ENCODE results near the gene NCKAP5.
"Not testable (repeated sequence)": the region's sequence is repeated elsewhere in the genome, so short reads cannot be mapped to it uniquely, and the experiment has no call there.

The NCKAP5 gene

DNA sequence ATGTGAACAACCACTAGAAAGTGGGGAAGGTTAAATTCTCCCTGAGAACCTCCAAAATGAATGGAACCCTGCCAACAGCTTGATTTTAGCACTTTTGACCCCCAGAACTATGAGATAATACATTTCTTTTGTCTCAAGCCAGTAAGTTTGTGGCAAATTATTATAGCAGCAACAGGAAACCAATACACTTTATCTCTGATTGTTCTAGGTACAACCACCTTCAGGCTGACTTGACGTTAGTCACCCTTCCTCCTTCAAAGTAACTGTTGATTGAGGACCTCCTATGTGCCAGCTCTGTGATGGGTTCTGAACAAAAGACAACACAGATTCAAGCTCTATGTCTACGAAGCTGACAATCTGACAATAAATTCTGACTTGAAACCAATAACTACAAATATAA is 318.9 kb downstream of the NCKAP5 start:
- DNase-seq = no peak

DNA sequence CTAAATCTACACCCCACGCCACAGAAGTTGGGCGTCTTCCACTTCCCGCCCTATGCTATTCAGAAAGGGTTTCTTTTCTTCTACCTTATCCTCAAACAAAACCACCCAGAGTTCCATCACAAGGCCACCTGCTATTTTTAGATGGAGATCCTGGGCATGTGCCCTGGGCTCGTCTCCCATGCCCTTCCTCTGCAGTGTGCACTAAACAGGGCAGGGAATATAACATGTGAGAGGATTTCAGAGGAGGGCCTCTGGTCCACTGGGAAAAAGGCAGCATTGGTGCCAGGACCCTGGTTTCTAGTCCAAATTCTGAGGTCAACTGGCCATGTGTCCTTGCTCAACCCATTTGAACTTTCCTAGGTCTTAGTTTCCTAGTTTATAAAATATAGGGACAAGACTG is 320.0 kb downstream of the NCKAP5 start:
- DNase-seq = no peak

DNA sequence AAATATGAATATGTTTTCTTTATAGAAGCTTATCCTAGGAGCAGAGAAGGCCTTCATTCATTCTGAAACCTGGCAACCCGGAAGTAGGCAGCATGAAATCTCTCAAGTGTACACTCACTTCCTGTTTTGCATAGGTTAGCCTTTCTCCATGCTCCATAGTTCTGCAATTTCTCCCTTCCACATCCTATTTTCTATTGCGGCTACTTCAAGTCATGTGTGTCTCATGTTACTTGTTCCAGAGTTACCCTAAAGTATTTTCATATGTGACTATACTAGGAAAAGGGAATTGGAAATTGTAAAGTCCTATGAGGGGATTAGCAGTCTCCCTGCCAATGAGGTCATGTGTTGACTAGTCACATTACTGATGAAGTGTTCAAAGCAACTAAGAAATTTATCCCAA is 320.6 kb downstream of the NCKAP5 start:
- DNase-seq = no peak

DNA sequence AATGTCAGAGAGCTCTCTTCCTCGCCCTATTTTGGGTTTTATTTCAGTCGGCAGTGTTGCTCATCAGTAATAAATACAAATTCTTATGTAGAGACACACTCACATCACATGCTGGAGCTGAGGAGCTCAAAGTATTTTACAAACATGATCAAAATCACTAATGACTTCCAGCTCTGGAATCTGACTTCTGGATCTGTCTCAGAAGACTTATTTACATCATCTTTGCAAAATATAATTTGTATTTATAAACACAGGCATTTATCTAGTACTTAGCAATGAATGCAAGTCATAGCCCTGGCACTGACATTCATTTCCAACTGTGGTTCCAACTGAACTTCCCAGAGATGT is 327.1 kb downstream of the NCKAP5 start:
- DNase-seq = no peak

DNA sequence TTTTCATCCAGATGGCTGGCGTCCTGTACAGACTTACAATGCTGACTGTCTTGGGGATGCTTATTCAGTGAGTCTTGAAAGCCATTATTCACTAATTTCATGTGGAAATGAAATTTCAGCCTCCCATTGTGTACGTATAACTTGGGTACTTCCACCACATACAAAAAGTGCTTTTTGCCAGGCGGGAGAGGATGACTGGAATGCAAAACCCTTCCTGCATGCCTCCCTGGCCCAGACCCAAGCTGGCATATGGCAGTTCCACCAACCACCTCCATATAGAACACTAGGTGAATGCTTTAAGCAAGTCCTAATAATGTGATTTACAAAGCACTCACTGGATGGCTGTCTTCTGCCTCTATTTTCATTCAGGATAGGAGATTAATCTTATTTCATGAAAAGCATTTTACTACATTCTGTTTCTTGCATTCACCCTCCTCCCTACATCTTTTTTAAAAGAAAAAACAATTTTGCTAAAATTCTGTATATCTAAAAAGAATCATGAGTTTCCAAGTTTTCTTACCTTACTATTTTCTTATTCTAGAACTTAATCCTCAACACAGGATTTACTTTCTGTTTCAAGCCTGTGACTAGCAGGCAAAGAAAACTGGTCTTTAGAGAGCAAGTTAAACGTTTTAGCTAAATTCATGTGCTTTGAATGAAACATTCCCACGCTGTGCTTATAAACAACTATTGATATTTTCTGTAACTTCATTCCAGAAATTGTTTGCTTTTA is 327.6 kb downstream of the NCKAP5 start:
- DNase-seq = no peak

DNA sequence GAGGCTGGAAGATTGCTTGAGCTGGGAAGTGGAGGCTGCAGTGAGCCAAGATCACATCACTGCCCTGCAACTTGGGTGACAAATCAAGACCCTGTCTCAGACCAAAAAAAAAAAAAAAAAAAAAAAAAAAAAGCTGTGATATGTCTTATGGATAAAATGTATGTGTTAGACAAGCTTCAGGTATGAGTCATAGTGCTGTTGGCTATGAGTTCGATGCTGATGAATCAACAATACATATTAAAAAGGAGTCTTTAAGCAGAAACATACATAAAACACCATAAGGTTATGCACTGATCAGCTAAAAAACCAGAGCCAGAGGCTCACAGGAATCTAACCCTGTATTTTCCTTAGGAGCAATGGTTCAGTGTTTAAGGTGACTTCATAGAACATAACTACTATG is 332.3 kb downstream of the NCKAP5 start:
- DNase-seq = no peak

DNA sequence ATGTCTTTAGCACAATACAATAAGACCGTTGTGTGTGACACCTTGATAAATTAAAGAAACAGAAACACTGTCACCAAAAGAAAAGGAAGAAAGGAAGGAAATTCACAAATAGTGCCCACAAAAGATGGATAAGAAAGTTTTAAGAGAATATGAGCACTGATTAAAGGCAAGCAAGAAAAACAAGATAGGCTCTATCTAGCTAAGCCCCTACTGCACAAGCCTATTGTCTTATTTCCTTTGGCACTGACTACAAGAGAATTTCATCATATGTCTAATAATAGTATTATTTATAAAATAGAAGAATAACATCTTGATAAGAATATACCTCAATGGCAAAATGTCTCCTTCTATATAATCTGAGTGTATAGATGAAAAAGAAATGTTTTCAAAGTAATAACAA is 335.7 kb downstream of the NCKAP5 start:
- DNase-seq = no peak

DNA sequence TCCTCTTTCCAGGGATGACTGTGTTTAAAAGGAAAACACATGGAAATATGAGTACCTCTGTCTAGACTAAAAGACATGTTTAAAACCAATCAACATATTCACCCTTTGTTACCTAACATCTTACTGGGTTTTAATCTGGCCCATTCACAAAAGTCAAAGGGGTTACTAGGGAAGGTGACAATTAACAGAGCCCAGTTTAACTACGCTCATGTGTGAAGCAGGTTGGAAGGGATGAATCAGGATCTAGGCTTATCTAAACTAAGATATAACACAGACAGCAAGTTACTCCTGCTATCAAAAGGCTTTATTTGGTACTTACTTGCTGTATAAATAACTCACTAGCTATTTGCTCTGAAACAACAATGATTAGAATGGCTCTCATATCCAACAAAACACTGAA is 337.0 kb downstream of the NCKAP5 start:
- DNase-seq = no peak

DNA sequence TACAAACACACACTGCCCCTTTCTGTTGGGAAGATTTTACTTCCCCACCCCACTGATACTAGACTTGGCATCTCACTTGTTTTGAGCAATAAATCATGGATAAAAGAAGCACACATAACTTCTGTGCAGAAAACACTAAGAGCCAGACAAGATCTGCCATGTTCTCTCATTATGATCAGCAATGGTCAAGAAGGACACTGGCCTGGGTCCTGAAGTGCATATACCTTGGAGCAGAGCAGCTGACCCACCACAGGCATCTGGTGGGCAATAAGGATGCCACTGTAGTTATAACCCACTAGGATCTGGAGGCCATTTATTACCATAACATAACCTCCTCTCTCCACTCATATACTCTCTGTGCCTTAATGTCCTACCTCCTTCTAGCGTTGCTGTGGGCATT is 338.3 kb downstream of the NCKAP5 start:
- DNase-seq = no peak

DNA sequence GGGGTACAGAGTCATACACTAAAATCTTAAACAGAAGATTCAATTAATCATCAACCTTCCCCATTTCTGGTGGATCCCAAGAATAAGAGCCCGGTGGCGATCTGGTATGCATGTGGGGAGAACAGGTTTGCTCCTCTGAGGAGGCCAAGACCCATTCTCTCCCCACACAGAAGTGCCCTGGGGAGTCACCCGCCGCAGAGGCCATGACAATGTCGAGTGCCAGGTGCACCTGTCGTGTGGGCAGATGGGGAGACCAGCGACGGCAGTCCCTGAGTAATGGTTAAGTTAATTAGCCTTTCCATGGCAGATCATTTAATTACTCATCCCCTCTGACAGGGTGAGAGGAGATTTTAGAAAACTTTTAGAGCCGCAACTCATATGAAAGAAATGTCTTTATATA is 345.0 kb downstream of the NCKAP5 start:
- no peak for DNase-seq

DNA sequence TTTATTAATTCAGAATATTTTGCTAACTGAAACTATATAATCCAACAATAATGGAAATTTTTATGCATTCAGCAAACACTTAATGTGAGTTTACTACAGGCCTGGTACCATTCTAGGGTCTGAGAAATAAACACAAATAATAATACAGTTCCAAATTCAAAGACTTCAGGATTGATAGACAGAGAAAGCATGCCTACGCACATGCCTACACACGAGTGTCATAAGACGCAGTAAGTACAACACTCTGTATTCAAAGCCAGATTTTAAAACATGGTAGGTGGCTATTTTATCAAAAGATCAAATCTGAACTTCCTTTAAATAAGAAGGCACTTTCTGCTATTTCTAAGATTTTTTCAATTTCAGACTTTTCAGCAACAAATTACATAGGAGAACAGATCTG is 346.9 kb downstream of the NCKAP5 start:
- no peak for DNase-seq

DNA sequence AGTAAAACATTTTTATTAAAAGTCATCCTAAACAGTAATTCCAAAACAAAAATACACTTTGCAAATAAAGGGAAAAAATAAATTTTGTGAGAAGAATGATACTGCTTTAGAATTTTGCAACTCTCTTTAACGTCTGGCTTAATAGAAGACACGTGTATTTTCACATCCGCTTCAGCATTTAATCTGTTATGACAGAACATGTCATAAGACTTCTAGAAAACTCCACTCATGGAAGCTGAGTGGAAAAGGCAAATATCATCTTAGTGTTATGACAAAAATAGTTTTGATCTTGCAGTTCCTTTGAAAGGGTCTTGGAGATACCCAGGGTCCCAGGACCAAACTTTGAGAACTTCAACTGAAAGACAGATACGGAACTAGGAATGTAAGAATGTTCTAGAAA is 350.1 kb downstream of the NCKAP5 start:
- no peak for DNase-seq

DNA sequence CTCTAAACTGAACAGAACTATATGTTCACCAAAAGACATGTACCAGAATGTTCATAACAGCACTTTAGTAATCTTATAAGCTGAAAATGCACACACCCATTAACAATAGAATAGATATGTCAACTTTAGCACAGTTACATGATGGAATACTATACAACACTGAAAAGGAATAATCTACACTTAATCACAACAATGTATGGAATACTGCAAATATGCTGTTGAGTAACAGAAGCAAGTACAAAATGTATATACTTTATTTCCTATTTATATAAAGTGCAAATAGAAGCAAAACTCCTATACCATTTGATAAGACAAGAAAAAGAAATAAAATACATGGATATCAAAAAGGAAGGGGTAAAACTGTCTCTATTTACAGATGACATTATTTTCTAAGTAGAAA is 352.8 kb downstream of the NCKAP5 start:
- no peak for DNase-seq

DNA sequence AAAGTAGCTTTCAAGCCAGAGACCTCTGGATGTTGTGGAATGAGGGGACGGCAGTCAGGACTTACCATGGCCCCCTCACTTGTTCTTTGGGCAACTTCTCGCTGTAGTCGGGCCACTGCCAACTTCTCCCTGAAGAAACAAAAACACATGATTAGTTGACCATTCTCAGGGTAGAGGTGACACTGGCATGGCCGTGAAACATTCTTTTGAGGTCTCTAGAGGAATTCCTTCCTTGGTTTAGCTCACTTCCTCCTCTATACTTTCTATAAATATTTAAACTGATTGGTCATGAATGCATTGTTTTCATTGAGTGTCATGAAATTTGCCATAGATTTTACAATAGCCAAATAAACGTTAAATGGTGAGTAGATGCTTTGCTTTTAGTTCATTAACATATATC is 354.6 kb downstream of the NCKAP5 start:
- DNase-seq = no peak

DNA sequence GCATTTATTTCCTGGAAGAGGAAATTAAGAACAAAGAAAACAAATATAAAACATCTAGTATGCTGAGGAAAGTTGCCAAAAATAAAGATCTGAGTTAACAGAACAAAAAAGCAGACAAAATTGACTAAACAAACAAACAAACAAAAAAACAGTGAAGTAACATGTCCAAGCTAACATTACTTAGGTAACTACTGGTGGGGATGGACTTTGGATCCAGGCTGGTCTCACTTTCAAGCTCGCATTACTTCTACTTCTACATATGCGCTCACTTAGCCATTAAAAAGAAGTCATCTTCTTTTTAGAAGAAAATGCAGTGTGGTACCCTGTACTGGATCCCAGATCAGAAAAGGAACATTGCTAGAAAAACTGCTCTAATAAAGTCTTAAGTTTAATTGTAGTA is 358.9 kb downstream of the NCKAP5 start:
- DNase-seq = no peak

DNA sequence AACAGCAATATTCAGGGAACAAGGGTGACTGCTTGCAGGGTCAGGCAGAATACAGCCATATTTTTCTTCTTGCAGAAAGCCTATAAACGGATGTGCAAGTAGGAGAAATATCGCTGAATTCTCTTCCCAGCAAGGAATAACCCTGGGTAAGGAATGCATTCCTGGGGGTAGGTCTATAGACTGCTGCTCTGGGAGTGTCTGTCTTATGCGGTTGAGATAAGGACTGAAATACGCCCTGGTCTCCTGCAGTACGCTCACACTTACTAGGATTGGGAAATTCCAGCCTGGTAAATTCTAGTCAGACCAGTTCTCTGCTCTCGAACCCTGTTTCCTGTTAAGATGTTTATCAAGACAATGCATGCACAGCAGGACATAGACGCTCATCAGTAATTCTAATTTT is 361.6 kb downstream of the NCKAP5 start:
- DNase-seq = not testable (repeated sequence)

DNA sequence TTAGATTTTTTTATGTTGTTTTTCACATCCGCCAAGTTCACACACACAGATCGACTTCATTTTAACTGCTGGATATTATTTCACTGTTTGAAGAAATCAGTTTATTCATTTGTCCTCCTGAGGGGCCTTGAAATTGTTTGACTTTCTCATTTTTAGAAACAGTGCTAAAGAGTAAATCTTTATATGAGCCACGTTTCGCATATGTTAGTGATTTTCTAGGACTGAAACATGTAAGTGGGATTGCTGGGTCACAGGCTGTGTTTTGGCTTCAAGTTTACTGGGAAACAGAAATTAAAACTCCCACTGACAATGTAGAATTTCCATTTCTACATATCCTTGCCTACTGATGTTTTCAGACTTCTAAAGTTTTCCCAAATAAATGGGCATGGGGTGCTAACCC is 363.8 kb downstream of the NCKAP5 start:
- DNase-seq = no peak

DNA sequence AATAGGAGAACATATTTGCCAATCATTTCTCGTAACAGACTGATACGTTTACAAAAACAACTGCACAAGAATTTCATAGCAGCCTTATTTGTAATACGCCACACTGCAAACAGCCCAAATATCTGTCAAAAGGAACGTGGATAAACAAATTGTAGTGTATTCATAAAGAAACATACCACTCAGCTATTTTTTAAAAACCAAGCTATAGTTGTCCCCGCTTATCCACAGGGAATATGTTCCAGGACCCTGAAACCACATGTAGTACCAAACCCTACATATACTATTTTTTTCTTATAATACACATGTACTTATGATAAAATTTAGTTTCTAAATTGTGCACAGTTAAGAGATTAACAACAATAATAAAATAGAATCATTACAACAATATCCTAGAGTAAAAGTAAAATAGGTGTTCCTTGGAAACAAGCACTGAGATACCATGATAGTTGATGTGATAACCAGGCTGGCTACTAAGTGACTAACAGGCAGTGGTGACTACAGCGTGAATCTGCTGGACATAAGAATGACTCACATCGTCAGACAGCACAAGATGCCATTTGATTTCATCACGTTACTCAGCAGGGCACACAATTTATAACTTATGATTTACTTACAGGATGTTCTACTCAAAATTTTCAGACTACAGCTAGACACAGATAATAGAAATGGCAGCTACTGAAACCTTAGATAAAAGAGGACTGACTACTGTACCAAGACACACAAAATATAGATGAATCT is 367.4 kb downstream of the NCKAP5 start:
- no peak for DNase-seq

DNA sequence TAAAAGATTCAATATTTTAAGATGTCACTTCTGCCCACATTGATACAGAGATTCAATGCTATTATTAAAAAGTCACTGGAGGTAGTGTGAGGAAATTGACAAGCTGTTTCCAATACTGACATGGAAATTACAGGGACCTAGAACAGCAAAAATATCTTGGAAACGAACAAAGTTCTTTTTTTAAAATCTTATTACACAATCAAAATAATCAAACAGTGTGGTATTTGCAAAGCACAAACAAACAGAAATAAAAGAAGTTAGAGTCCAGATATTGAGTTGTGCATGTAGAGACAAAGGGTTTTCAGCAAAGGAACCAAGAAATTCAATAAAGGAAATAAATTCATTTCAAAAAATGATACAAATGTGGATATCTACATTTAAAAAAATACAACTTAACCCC is 369.6 kb downstream of the NCKAP5 start:
- DNase-seq = no peak

DNA sequence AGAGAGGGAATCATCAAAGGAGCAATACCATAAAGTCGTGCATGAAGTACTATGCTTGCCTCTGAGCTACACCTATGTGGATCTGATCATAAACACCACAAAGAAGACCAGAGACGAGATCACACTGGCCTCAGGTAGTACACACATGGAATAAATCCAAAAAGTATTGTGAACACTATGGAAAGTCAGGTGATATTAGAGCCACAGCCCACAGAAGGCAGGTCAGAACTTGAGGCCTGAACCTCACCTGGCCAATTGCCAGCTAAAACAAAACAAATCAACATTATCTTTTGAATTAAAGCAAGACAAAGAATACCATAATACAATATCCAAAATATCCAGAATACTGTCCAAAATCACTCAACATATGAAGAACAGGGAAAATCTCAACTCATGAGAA is 371.1 kb downstream of the NCKAP5 start:
- DNase-seq = peak; percentile 8

DNA sequence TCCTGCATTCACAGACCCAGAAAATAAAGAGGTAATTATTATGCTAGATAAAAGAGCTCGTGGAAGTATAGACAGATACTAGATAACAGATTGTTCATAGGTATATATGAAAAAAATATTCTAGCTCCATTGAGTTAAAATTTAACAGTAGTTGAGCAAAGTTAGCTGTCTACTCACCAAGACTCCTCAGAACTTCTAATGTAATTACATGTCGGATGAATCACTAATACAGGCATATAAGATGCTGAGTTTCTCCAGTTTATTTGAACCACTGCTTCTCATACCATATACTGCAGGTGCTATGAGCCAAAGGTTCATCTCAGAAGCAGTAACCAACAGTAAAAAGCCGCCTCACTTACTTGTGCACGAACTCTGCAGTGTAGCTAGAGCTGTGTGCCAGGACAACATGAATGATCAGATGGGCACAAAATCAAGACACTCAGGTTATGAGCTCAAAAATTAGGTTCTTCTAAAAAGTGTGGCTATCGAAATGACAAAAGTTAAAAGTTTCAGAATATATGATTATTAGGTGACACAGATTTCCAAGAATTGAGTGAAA is 373.4 kb downstream of the NCKAP5 start:
- no peak for DNase-seq

DNA sequence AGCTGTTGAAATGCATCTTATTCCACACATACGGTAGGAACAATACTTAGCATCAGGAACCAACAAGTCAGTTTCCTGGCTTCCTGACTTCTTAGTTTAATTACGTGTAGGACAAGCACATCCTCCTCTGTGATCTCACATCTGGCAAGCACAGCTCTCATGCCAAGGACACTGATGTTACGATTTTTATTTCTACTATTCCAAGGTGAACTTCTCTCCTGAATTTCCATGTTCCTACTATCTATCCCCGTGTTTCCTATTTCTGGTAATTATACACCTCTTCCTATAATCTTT is 374.0 kb downstream of the NCKAP5 start:
- DNase-seq = no peak

DNA sequence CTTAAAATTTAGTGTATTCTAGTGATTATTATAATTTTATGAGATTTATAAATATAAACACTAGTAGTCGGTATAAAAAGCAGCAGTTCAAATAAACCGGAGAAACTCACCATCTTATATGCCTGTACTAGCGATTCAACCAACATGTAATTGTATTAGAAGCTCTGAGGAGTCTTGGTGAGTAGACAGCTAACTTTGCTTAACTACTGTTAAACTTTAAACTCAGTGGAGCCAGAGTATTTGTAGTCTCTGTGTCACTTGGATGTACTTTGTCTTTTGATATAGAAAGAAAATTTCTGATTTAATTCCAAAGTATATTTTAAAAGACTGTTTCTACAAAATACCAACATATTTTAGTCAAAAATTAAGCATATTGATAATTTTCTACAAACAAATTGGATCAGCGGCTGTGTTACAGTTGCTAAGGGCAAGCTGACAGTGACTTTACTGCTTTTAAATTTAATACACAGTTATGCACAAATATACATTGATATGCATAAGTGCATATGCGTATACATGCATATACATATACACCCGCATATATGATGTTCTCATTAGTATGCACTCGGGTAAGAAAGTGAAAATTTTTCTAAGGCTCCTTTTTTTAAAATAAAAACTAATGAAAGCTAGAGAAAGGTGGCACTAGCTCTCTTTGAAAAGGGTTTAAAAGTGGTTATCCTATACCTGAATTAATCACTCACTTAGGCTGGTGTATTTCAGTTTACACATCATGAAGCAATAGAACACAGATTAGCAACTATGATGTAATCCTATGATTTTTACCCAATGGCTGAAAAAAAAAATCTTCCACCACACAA is 374.5 kb downstream of the NCKAP5 start:
- DNase-seq = no peak

DNA sequence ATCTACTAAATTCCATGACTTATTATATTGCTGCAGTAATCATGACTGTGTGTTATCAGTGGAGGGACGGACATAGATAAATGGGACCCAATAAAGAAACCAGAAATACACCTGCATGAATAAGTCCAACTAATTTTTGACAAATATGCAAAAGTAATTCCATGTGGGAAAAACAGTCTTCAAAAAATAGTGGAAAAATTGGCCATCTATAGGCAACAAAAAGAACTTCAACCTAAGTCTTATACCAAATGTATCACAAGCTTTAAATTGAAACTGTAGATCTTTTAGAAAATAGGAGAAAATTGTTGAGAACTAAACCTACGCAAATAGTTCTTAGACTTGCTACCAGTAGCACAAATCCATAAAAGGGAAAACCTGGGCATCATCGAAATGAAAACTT is 376.2 kb downstream of the NCKAP5 start:
- DNase-seq = no peak

Measured in NCI-H345 (cell line).